Urothelium cell line (cell line): ENCODE data around the gene LRCH3.
A peak's percentile ranks its signal among the peaks of the same experiment; 100 is the strongest.
"Not testable (repeated sequence)": the region's sequence is repeated elsewhere in the genome, so short reads cannot be mapped to it uniquely, and the experiment has no call there.

Experiments used
- DNase-seq: peaks from one replicate; pipeline ENCODE4 v3.0.0; 2011; ENCODE audit warnings: low spot score, mixed read lengths
- FAIRE-seq: peaks from 2 replicates; lab custom pipeline; 2011; peaks lifted over from hg19 to GRCh38; lab: Jason Lieb, UNC

The LRCH3 gene

GRCh38 chr3:197881970-197882338 is 90.9 kb downstream of the LRCH3 start:
- FAIRE-seq (no peak), DNase-seq (no peak)

GRCh38 chr3:197882586-197882985 is 91.5 kb downstream of the LRCH3 start:
- FAIRE-seq, result no peak

GRCh38 chr3:197883541-197883940 is 92.5 kb downstream of the LRCH3 start:
- FAIRE-seq (no peak), DNase-seq (no peak)

More at GRCh38 chr3:197882586-197882985, 91.5 kb downstream of the LRCH3 start:
- DNase-seq, result no peak

GRCh38 chr3:197884330-197884729 is 93.3 kb downstream of the LRCH3 start:
- not testable (repeated sequence) for FAIRE-seq, DNase-seq

- not testable (repeated sequence) for FAIRE-seq, DNase-seq
Observed at GRCh38 chr3:197886052-197886451, 95.0 kb downstream of the LRCH3 start.

- not testable (repeated sequence) for DNase-seq, FAIRE-seq
Observed at GRCh38 chr3:197887430-197888053, 96.5 kb downstream of the LRCH3 start.

GRCh38 chr3:197888511-197888910 is 97.5 kb downstream of the LRCH3 start:
- DNase-seq, result no peak
- no peak for FAIRE-seq

GRCh38 chr3:197889204-197889930 is 98.3 kb downstream of the LRCH3 start:
- DNase-seq (no peak), FAIRE-seq (no peak)

GRCh38 chr3:197890693-197891092 is 99.6 kb downstream of the LRCH3 start:
- DNase-seq, result no peak
- no peak for FAIRE-seq

GRCh38 chr3:197892162-197892561 is 101.1 kb downstream of the LRCH3 start:
- DNase-seq, result no peak
- no peak for FAIRE-seq

GRCh38 chr3:197896421-197896820 is 105.4 kb downstream of the LRCH3 start:
- FAIRE-seq (no peak), DNase-seq (no peak)

- FAIRE-seq (no peak), DNase-seq (no peak)
Observed at GRCh38 chr3:197899833-197900478, 108.9 kb downstream of the LRCH3 start.

- DNase-seq (no peak), FAIRE-seq (no peak)
Observed at GRCh38 chr3:197901626-197902025, 110.6 kb downstream of the LRCH3 start.

GRCh38 chr3:197906023-197906849 is 115.2 kb downstream of the LRCH3 start:
- no peak for FAIRE-seq
- DNase-seq, result peak; percentile 89

GRCh38 chr3:197906850-197907187 is 115.8 kb downstream of the LRCH3 start:
- FAIRE-seq (no peak), DNase-seq (no peak)

- DNase-seq (no peak), FAIRE-seq (no peak)
Observed at GRCh38 chr3:197907196-197907595, 116.1 kb downstream of the LRCH3 start.

GRCh38 chr3:197908550-197908949 is 117.5 kb downstream of the LRCH3 start:
- not testable (repeated sequence) for FAIRE-seq, DNase-seq

- no peak for FAIRE-seq
- DNase-seq, result no peak
Observed at GRCh38 chr3:197908957-197909701, 118.1 kb downstream of the LRCH3 start.

GRCh38 chr3:197912741-197913476 is 121.9 kb downstream of the LRCH3 start:
- no peak for FAIRE-seq

More at GRCh38 chr3:197912741-197913476, 121.9 kb downstream of the LRCH3 start:
- no peak for DNase-seq
